Activated CD4-positive, alpha-beta T cell treated with anti-CD3 and anti-CD28 coated beads for 36 hours (primary cell): ENCODE data around the gene OSGIN1. TPM values are rescaled to one million over a fixed set of nuclear protein-coding genes. Genes with fewer than 3 reads are reported as not detected.

Experiments
- total RNA-seq, 2 experiments: library from RNA; stranded (reverse); gene quantifications; one replicate each; pipeline ENCODE4 v1.2.3, GENCODE V29; 2021

The OSGIN1 gene
- total RNA-seq, 2 experiments from 2014 or later: 0.75 to 1.0 TPM

Other genes starting within 250 kb of the OSGIN1 start
- gene HSBP1, start 145.3 kb upstream of the OSGIN1 start, total RNA-seq: 10 to 100 TPM; 73.1 to 80.7 TPM
- 1 to 10 TPM; 3.3 to 3.8 TPM for gene MLYCD, start 54.1 kb upstream of the OSGIN1 start, total RNA-seq
- gene NECAB2, start 15.0 kb downstream of the OSGIN1 start, total RNA-seq: not detected
- not detected for gene SLC38A8, start 89.6 kb downstream of the OSGIN1 start, total RNA-seq
- gene MBTPS1, start 163.7 kb downstream of the OSGIN1 start, total RNA-seq: 10 to 100 TPM; 32.0 to 32.2 TPM
- 10 to 100 TPM in 1 of 2 experiments, 1 to 10 TPM in 1; 7.4 to 11.4 TPM for gene HSDL1, start 191.9 kb downstream of the OSGIN1 start, total RNA-seq
- gene DNAAF1, start 192.1 kb downstream of the OSGIN1 start, total RNA-seq: under 1 TPM in 1 of 2 experiments, not detected in 1; 0.39 TPM
- gene TAF1C, start 233.8 kb downstream of the OSGIN1 start, total RNA-seq: 10 to 100 TPM; 44.4 to 45.7 TPM
- under 1 TPM; 0.16 to 0.18 TPM for gene ADAD2, start 237.9 kb downstream of the OSGIN1 start, total RNA-seq